ENCODE results near the gene PEMT. TPM values are rescaled to one million over a fixed set of nuclear protein-coding genes. Genes with fewer than 3 reads are reported as not detected.

The PEMT gene
- total and polyA plus RNA-seq, 2 of the 4 experiments (the other 2 are of a cell fraction), result 23.3 to 49.5 TPM

- TF ChIP-seq BHLHE40 (IDR thresholded peaks at IDR 0.05; ENCODE audit: low read depth, low read length), result no peak
Observed at GRCh38 chr17:17580662-17581470, 10.6 kb downstream of the PEMT start (continued).

GRCh38 chr17:17579691-17580090 lies 11.8 kb downstream of the PEMT start:
- TF ChIP-seq MAZ (IDR thresholded peaks at IDR 0.05; ENCODE audit: borderline replicate concordance, low read depth, low read length), result no peak
- TF ChIP-seq BHLHE40 (IDR thresholded peaks at IDR 0.05; ENCODE audit: low read depth, low read length), result no peak
- no peak for TF ChIP-seq RCOR1 (IDR thresholded peaks at IDR 0.05; ENCODE audit: insufficient replicate concordance, low read length)
- TF ChIP-seq RAD21 (IDR thresholded peaks at IDR 0.05; ENCODE audit: low read length), result no peak
- TF ChIP-seq MAFK (IDR thresholded peaks at IDR 0.05; ENCODE audit: low read depth, low read length), result no peak
- no peak for TF ChIP-seq NFE2L2 (IDR thresholded peaks at IDR 0.05; ENCODE audit: low read depth, low read length)
- TF ChIP-seq FOS (IDR thresholded peaks at IDR 0.05; ENCODE audit: low read depth, low read length), result no peak
- H3K56ac ChIP-seq (ENCODE audit: extremely low read depth, insufficient read depth, low read length), result no peak overlapping the region
- no peak overlapping the region for H2BK5ac ChIP-seq (ENCODE audit: low read depth, low read length, poor library complexity, severe bottlenecking)
- H3K27me3 ChIP-seq (ENCODE audit: control insufficient read depth, insufficient read depth, low read length), result no peaks in the 10 kb centered on the region
- H3K23ac ChIP-seq (ENCODE audit: low read depth, low read length), result no peak overlapping the region
- peaks cover 7% of the 10 kb centered on the region for H3K4me1 ChIP-seq (ENCODE audit: control insufficient read depth, insufficient read depth, low read length)
- H3K9me1 ChIP-seq (ENCODE audit: insufficient read depth, low read length), result no peaks in the 10 kb centered on the region
- no peak overlapping the region for H3K27ac ChIP-seq (ENCODE audit: insufficient read depth, low read length)
- H3K18ac ChIP-seq (ENCODE audit: low read depth, low read length), result no peak overlapping the region
- ChIA-PET POLR2A (ENCODE audit: unreplicated experiment) (no interaction called here), CTCF (no interaction called here)
- no peak for DNase-seq
- no peak overlapping the region for H3K4me2 ChIP-seq (ENCODE audit: low read depth, low read length)
- peaks cover 0 to 8% of the 10 kb centered on the region in 2 experiments; a peak in 2 of 4 replicates for H3K79me1 ChIP-seq (ENCODE audit: low read depth in 1 of 2, low read length in 2 of 2)
- H3K9me3 ChIP-seq (ENCODE audit: control insufficient read depth, insufficient read depth, low read length), result no peaks in the 10 kb centered on the region
- ATAC-seq (ENCODE audit: low read depth), result no peak
- intact Hi-C loops (cut with micrococcal nuclease) (no loop called here), dilution Hi-C loops (cut with HindIII; ENCODE audit: low sequenced_read_pairs, unreplicated experiment) (no loop called here), in situ Hi-C loops (cut with MboI; ENCODE audit: low sequenced_read_pairs) (no loop called here)
- WGBS, 2 experiments (ENCODE audit: extremely low coverage in 2 of 2, insufficient read length in 1 of 2), result 86% methylated on average over 4 of the region's 8 CpGs; no CpG with 5 or more reads in 1 of the 2 experiments
- no peak overlapping the region for H3K14ac ChIP-seq (replicated peaks; ENCODE audit: low read depth, low read length)
- no peak overlapping the region for H2BK120ac ChIP-seq (ENCODE audit: low read depth, low read length)
- no peak overlapping the region for H3K9ac ChIP-seq (ENCODE audit: low read depth, low read length)
- H2BK15ac ChIP-seq (ENCODE audit: low read depth, low read length), result no peak overlapping the region
- no peak overlapping the region for H4K91ac ChIP-seq (ENCODE audit: insufficient read depth, low read depth, low read length)
- no peak overlapping the region for H3K4me3 ChIP-seq (ENCODE audit: insufficient read depth, low read depth, low read length)
- no peak overlapping the region for H4K8ac ChIP-seq (ENCODE audit: low read depth in 2 of 2, low read length in 2 of 2)
- no peak overlapping the region for H3K4ac ChIP-seq (ENCODE audit: low read depth, low read length)
- no peak overlapping the region for H2AK9ac ChIP-seq (replicated peaks; ENCODE audit: low read depth, low read length, poor library complexity)
- H2AK5ac ChIP-seq (ENCODE audit: low read depth, low read length), result no peak overlapping the region
- BruUV-seq (replicated peaks), result no TSS peak
- H4K20me1 ChIP-seq (ENCODE audit: insufficient read depth, low read length), result no peaks in the 10 kb centered on the region; the same call in none of the 2 replicates
- no peak overlapping the region for H2AFZ ChIP-seq (replicated peaks; ENCODE audit: low read length, poor library complexity)
- H3K36me3 ChIP-seq (ENCODE audit: control insufficient read depth, insufficient read depth, low read length), result no peaks in the 10 kb centered on the region
- H2BK20ac ChIP-seq (ENCODE audit: low read depth, low read length), result no peak overlapping the region
- H4K5ac ChIP-seq (ENCODE audit: low read depth, low read length), result no peak overlapping the region

Data from IMR-90 (cell line).